ENCODE results near the gene C16orf54. TPM values are rescaled to one million over a fixed set of nuclear protein-coding genes. Genes with fewer than 3 reads are reported as not detected.
"Not testable (repeated sequence)": the region's sequence is repeated elsewhere in the genome, so short reads cannot be mapped to it uniquely, and the experiment has no call there.

The C16orf54 gene, protein sequence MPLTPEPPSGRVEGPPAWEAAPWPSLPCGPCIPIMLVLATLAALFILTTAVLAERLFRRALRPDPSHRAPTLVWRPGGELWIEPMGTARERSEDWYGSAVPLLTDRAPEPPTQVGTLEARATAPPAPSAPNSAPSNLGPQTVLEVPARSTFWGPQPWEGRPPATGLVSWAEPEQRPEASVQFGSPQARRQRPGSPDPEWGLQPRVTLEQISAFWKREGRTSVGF
- total RNA-seq (2014; rRNA removed; shearing (Covaris generic)): not detected in 2 replicates
- 2.0 and 3.2 TPM in 2 replicates for polyA plus RNA-seq (2016; fragmentation: Nextera tagmentation; extraction: Ambion mirVana)
- long read RNA-seq: 0 reads

DNA sequence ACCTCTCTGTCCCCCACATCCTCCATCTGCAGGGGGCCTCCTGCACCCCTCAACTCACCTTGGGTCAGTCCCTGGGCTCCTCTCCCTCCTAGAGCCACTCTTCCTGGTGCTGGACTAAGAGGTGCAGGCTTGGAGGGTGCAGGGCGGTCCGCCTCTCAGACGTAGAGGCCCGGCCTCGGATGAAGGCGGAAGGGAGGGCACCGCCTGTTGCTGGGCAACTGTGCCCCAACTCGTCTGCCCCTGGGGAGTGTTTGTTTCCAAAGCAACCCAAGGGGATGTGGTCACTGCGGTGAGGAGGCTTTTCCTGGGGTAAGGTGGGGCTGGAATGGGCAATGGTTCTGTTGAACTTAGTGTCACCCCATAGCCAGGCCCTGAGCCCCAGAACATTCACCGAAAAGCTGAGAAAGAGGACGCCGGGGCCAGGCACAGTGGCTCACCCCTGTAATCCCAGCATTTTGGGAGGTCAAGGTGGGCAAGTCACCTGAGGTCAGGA, at the start of gene C16orf54:
C16orf54 (minus strand) TSS at position 138 of the 493 bp plus-strand sequence. CDS start 1,039 bp downstream, outside the sequence.
- Mint-ChIP-seq H3K36me3 (ENCODE audit: low read depth) (peaks cover 35% of the 10 kb centered on the region), H3K4me1 (peaks cover 3% of the 10 kb centered on the region), H3K4me3 (no peak within 1 kb of the TSS), H3K9me3 (peaks cover 40% of the 10 kb centered on the region), H3K27me3 (ENCODE audit: insufficient read depth, low read depth, poor library complexity) (peaks cover 46% of the 10 kb centered on the region), H3K27ac (no peak within 1 kb of the TSS)
- Histone ChIP-seq H3K27me3 (ENCODE audit: insufficient read depth) (no peaks in the 10 kb centered on the region), H3K79me2 (replicated peaks; ENCODE audit: insufficient read depth) (no peaks in the 10 kb centered on the region), H3K9me2 (ENCODE audit: insufficient read depth) (no peaks in the 10 kb centered on the region), H3F3A (replicated peaks; ENCODE audit: low read depth) (peaks cover 40% of the 10 kb centered on the region), H3K36me3 (ENCODE audit: insufficient read depth) (no peaks in the 10 kb centered on the region), H3K4me3 (no peak within 1 kb of the TSS), H3K27ac (ENCODE audit: low read depth) (no peak within 1 kb of the TSS), H4K20me1 (replicated peaks; ENCODE audit: insufficient read depth) (peaks cover 15% of the 10 kb centered on the region), H3K4me2 (no peak within 1 kb of the TSS), H3K4me1 (ENCODE audit: insufficient read depth) (peaks cover 3% of the 10 kb centered on the region; the same call in 1 of the 2 replicates), H2AFZ (no peak within 1 kb of the TSS)
- peak; percentile 50 for DNase-seq (ENCODE audit: low spot score)
- peak; percentile 15 for ATAC-seq
- TF ChIP-seq, protein P1, sequence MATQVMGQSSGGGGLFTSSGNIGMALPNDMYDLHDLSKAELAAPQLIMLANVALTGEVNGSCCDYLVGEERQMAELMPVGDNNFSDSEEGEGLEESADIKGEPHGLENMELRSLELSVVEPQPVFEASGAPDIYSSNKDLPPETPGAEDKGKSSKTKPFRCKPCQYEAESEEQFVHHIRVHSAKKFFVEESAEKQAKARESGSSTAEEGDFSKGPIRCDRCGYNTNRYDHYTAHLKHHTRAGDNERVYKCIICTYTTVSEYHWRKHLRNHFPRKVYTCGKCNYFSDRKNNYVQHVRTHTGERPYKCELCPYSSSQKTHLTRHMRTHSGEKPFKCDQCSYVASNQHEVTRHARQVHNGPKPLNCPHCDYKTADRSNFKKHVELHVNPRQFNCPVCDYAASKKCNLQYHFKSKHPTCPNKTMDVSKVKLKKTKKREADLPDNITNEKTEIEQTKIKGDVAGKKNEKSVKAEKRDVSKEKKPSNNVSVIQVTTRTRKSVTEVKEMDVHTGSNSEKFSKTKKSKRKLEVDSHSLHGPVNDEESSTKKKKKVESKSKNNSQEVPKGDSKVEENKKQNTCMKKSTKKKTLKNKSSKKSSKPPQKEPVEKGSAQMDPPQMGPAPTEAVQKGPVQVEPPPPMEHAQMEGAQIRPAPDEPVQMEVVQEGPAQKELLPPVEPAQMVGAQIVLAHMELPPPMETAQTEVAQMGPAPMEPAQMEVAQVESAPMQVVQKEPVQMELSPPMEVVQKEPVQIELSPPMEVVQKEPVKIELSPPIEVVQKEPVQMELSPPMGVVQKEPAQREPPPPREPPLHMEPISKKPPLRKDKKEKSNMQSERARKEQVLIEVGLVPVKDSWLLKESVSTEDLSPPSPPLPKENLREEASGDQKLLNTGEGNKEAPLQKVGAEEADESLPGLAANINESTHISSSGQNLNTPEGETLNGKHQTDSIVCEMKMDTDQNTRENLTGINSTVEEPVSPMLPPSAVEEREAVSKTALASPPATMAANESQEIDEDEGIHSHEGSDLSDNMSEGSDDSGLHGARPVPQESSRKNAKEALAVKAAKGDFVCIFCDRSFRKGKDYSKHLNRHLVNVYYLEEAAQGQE (IDR thresholded peaks at IDR 0.05; ENCODE audit: unreplicated experiment): no peak
- TF ChIP-seq POLR2AphosphoS5 (IDR thresholded peaks at IDR 0.05; ENCODE audit: low read depth): peak; percentile 45

DNA sequence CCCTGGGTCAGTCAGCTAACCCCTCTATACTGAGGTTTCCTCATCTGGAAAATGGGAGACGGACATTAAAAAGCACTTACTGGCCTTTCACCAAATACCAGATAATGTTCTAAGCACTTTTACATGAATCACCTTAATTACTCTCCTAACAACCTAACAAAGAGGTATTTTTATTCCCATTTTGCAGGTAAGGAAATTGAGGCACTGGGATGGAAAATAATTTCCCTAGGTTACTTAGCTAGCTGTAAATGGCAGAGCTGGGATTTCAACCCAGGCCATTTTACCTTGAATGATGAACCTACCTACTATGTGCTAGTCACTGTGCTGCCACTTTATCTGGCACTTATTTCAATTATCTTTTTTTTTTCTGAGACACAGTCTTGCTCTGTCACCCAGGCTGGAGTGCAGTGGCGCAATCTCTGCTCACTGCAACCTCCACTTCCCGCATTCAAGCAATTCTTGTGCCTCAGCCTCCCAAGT, 48.5 kb upstream of the C16orf54 start:
- no peaks in the 10 kb centered on the region for H3K9me3 Mint-ChIP-seq
- H2AFZ ChIP-seq: no peak overlapping the region
- H3K4me1 Mint-ChIP-seq: peaks cover 14% of the 10 kb centered on the region
- H3K4me3 ChIP-seq: no peak overlapping the region
- peaks cover 51% of the 10 kb centered on the region for H4K20me1 ChIP-seq (replicated peaks; ENCODE audit: insufficient read depth)
- no peak overlapping the region for H3K27ac ChIP-seq (ENCODE audit: low read depth)
- DNase-seq (ENCODE audit: low spot score) (no peak), ATAC-seq (no peak)
- no peak overlapping the region for H3K4me3 Mint-ChIP-seq
- TF ChIP-seq ZNF114 (CRISPR knock-in tag; IDR thresholded peaks at IDR 0.05) (no peak), STAT1 (IDR thresholded peaks at IDR 0.05; ENCODE audit: unreplicated experiment) (no peak)
- TF ChIP-seq, protein P2, sequence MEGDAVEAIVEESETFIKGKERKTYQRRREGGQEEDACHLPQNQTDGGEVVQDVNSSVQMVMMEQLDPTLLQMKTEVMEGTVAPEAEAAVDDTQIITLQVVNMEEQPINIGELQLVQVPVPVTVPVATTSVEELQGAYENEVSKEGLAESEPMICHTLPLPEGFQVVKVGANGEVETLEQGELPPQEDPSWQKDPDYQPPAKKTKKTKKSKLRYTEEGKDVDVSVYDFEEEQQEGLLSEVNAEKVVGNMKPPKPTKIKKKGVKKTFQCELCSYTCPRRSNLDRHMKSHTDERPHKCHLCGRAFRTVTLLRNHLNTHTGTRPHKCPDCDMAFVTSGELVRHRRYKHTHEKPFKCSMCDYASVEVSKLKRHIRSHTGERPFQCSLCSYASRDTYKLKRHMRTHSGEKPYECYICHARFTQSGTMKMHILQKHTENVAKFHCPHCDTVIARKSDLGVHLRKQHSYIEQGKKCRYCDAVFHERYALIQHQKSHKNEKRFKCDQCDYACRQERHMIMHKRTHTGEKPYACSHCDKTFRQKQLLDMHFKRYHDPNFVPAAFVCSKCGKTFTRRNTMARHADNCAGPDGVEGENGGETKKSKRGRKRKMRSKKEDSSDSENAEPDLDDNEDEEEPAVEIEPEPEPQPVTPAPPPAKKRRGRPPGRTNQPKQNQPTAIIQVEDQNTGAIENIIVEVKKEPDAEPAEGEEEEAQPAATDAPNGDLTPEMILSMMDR (conservative IDR thresholded peaks at IDR 0.05; ENCODE audit: low read depth in 2 of 2): no peak
- TF ChIP-seq, protein P3, sequence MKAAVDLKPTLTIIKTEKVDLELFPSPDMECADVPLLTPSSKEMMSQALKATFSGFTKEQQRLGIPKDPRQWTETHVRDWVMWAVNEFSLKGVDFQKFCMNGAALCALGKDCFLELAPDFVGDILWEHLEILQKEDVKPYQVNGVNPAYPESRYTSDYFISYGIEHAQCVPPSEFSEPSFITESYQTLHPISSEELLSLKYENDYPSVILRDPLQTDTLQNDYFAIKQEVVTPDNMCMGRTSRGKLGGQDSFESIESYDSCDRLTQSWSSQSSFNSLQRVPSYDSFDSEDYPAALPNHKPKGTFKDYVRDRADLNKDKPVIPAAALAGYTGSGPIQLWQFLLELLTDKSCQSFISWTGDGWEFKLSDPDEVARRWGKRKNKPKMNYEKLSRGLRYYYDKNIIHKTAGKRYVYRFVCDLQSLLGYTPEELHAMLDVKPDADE (IDR thresholded peaks at IDR 0.05): no peak
- H3K27ac Mint-ChIP-seq: no peak overlapping the region
- H3F3A ChIP-seq (replicated peaks; ENCODE audit: low read depth): peaks cover 18% of the 10 kb centered on the region; the same call in 1 of the 2 replicates
- H3K27me3 ChIP-seq (ENCODE audit: insufficient read depth): no peaks in the 10 kb centered on the region
- H3K36me3 Mint-ChIP-seq (ENCODE audit: low read depth): peaks cover 55% of the 10 kb centered on the region
- peaks cover 7% of the 10 kb centered on the region; the same call in 1 of the 2 replicates for H3K4me1 ChIP-seq (ENCODE audit: insufficient read depth)
- H3K79me2 ChIP-seq (replicated peaks; ENCODE audit: insufficient read depth): peaks cover 59% of the 10 kb centered on the region
- H3K27me3 Mint-ChIP-seq (ENCODE audit: insufficient read depth, low read depth, poor library complexity): peaks cover 15% of the 10 kb centered on the region
- peaks cover 22% of the 10 kb centered on the region for H3K36me3 ChIP-seq (ENCODE audit: insufficient read depth)
- no peaks in the 10 kb centered on the region for H3K9me2 ChIP-seq (ENCODE audit: insufficient read depth)
- no peak overlapping the region for H3K4me2 ChIP-seq

DNA sequence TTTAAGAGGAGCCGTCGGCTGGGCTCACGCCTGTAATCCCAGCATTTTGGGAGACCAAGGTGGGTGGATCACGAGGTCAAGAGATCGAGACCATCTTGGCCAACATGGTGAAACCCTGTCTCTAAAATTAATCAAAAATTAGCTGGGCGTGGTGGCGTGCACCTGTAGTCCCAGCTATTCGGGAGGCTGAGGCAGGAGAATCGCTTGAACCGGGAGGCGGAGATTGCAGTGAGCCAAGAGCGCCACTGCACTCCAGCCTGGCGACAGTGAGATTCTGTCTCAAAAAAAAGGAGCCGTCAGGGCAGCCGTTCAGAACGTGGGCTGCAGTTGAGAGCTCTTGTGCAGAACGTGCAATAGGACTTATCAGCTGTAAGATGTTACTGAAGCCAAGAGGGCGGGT, 47.4 kb upstream of the C16orf54 start:
- not testable (repeated sequence) for H3K27ac ChIP-seq (ENCODE audit: low read depth); H2AFZ ChIP-seq; H3K27me3 ChIP-seq (ENCODE audit: insufficient read depth); ATAC-seq; H3K4me1 ChIP-seq (ENCODE audit: insufficient read depth); H3K4me2 ChIP-seq; H3K9me3 Mint-ChIP-seq; H3K9me2 ChIP-seq (ENCODE audit: insufficient read depth); DNase-seq (ENCODE audit: low spot score); H3K4me3 ChIP-seq
- 0 out of 3 replicates have a peak overlapping the region, but pooled peaks have one; percentile 99 for H3K4me3 Mint-ChIP-seq
- H3K36me3 Mint-ChIP-seq (ENCODE audit: low read depth): peaks cover 43% of the 10 kb centered on the region
- Histone ChIP-seq H3K36me3 (ENCODE audit: insufficient read depth) (peaks cover 15% of the 10 kb centered on the region), H4K20me1 (replicated peaks; ENCODE audit: insufficient read depth) (peaks cover 47% of the 10 kb centered on the region), H3K79me2 (replicated peaks; ENCODE audit: insufficient read depth) (peaks cover 59% of the 10 kb centered on the region), H3F3A (replicated peaks; ENCODE audit: low read depth) (peaks cover 18% of the 10 kb centered on the region; the same call in 1 of the 2 replicates)
- H3K27me3 Mint-ChIP-seq (ENCODE audit: insufficient read depth, low read depth, poor library complexity): peaks cover 15% of the 10 kb centered on the region
- peak overlapping the region; percentile 19 for H3K27ac Mint-ChIP-seq
- peaks cover 14% of the 10 kb centered on the region for H3K4me1 Mint-ChIP-seq

All from GM23338 (cell line).